ENCODE data around the gene GRM3. TPM values are rescaled to one million over a fixed set of nuclear protein-coding genes. Genes with fewer than 3 reads are reported as not detected.

Gene GRM3
- total and polyA plus RNA-seq, 2 of the 8 experiments (the other 6 are each of a cell fraction or from before 2014, with no cell fraction given), result 3.1 to 4.2 TPM

DNA sequence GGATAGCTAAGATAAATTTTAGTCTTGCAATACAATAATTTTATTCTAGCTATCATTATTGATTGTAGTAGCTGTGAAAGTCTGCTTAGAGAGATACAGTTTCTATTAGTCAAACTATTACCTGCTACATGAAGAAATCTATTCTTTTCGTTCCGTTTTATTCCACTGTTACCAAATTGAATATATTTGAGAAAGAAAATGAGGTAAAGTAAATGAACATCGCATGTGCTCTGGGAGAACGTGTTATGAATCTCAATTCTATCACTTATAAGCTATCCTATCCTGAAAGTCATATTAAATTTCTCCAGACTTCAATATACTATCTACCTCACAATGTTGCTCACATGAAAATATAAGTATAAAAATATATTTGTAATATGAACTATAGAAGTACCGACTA lies 21.3 kb downstream of the GRM3 start (continued):
- TF ChIP-seq, protein P1, sequence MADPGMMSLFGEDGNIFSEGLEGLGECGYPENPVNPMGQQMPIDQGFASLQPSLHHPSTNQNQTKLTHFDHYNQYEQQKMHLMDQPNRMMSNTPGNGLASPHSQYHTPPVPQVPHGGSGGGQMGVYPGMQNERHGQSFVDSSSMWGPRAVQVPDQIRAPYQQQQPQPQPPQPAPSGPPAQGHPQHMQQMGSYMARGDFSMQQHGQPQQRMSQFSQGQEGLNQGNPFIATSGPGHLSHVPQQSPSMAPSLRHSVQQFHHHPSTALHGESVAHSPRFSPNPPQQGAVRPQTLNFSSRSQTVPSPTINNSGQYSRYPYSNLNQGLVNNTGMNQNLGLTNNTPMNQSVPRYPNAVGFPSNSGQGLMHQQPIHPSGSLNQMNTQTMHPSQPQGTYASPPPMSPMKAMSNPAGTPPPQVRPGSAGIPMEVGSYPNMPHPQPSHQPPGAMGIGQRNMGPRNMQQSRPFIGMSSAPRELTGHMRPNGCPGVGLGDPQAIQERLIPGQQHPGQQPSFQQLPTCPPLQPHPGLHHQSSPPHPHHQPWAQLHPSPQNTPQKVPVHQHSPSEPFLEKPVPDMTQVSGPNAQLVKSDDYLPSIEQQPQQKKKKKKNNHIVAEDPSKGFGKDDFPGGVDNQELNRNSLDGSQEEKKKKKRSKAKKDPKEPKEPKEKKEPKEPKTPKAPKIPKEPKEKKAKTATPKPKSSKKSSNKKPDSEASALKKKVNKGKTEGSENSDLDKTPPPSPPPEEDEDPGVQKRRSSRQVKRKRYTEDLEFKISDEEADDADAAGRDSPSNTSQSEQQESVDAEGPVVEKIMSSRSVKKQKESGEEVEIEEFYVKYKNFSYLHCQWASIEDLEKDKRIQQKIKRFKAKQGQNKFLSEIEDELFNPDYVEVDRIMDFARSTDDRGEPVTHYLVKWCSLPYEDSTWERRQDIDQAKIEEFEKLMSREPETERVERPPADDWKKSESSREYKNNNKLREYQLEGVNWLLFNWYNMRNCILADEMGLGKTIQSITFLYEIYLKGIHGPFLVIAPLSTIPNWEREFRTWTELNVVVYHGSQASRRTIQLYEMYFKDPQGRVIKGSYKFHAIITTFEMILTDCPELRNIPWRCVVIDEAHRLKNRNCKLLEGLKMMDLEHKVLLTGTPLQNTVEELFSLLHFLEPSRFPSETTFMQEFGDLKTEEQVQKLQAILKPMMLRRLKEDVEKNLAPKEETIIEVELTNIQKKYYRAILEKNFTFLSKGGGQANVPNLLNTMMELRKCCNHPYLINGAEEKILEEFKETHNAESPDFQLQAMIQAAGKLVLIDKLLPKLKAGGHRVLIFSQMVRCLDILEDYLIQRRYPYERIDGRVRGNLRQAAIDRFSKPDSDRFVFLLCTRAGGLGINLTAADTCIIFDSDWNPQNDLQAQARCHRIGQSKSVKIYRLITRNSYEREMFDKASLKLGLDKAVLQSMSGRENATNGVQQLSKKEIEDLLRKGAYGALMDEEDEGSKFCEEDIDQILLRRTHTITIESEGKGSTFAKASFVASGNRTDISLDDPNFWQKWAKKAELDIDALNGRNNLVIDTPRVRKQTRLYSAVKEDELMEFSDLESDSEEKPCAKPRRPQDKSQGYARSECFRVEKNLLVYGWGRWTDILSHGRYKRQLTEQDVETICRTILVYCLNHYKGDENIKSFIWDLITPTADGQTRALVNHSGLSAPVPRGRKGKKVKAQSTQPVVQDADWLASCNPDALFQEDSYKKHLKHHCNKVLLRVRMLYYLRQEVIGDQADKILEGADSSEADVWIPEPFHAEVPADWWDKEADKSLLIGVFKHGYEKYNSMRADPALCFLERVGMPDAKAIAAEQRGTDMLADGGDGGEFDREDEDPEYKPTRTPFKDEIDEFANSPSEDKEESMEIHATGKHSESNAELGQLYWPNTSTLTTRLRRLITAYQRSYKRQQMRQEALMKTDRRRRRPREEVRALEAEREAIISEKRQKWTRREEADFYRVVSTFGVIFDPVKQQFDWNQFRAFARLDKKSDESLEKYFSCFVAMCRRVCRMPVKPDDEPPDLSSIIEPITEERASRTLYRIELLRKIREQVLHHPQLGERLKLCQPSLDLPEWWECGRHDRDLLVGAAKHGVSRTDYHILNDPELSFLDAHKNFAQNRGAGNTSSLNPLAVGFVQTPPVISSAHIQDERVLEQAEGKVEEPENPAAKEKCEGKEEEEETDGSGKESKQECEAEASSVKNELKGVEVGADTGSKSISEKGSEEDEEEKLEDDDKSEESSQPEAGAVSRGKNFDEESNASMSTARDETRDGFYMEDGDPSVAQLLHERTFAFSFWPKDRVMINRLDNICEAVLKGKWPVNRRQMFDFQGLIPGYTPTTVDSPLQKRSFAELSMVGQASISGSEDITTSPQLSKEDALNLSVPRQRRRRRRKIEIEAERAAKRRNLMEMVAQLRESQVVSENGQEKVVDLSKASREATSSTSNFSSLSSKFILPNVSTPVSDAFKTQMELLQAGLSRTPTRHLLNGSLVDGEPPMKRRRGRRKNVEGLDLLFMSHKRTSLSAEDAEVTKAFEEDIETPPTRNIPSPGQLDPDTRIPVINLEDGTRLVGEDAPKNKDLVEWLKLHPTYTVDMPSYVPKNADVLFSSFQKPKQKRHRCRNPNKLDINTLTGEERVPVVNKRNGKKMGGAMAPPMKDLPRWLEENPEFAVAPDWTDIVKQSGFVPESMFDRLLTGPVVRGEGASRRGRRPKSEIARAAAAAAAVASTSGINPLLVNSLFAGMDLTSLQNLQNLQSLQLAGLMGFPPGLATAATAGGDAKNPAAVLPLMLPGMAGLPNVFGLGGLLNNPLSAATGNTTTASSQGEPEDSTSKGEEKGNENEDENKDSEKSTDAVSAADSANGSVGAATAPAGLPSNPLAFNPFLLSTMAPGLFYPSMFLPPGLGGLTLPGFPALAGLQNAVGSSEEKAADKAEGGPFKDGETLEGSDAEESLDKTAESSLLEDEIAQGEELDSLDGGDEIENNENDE (IDR thresholded peaks at IDR 0.05; ENCODE audit: insufficient replicate concordance, low read length), result no peak
- TF ChIP-seq EP300 (IDR thresholded peaks at IDR 0.05; ENCODE audit: borderline replicate concordance in 1 of 2, low read depth in 2 of 2, low read length in 2 of 2) (no peak), SAP30 (IDR thresholded peaks at IDR 0.05; ENCODE audit: insufficient read depth, insufficient replicate concordance, low read length) (no peak)

All from H1 (cell line).